ENCODE measurements around the gene CSNK1E. TPM values are rescaled to one million over a fixed set of nuclear protein-coding genes. Genes with fewer than 3 reads are reported as not detected.
A peak's percentile ranks its signal among the peaks of the same experiment; 100 is the strongest.

CSNK1E gene
- total and polyA plus RNA-seq, 2 of the 8 experiments (the other 6 are each of a cell fraction or from before 2014, with no cell fraction given), result 247 to 263 TPM

DNA sequence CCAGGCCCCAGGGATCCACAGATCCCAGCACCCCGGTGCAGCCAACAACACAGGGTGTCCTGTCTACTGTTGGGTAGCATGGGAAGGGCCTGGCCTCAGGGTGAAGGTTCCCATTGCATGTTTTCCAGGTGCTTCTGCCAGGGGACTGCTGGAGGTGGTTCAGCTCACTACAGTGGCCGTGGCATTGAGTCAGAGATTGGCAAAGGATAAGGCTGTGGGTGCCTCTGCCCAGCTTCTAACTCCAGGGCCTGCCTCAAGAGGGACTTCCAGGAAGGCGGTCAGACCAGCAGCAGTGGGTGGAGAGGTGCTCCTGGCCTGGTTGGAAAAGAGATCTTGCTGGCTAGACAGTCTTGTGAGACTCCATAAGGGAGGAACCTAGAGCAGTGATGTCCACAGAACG is 20.9 kb downstream of the CSNK1E start:
- peaks cover 7% of the 10 kb centered on the region; the same call in 1 of the 2 replicates for H3K79me1 ChIP-seq (ENCODE audit: low read depth, low read length)
- H2AFZ ChIP-seq (ENCODE audit: low read length), result no peak overlapping the region
- no peak overlapping the region for H4K8ac ChIP-seq (ENCODE audit: extremely low read depth, insufficient read depth, low read length)
- no peak overlapping the region for H4K5ac ChIP-seq (ENCODE audit: insufficient read length, low read depth, low read length)
- H2BK15ac ChIP-seq (ENCODE audit: low read length), result no peak overlapping the region
- H3K36me3 ChIP-seq (ENCODE audit: control insufficient read depth in 2 of 4, insufficient read depth in 4 of 4, low read length in 3 of 4), result peaks cover 70 to 91% (median 87%) of the 10 kb centered on the region in 4 experiments
- ChIA-PET CTCF (ENCODE audit: partially characterized antibody) (interaction anchor here (0.9 to 4.0 kb wide), 13 partner anchors 9 to 244 kb away, joined by 3 to 31 read pairs (median 5); partner anchors contain the start of gene TMEM184B), POLR2A (ENCODE audit: partially characterized antibody) (interaction anchor here (0.7 to 3.7 kb wide), 11 partner anchors 8 to 54 kb away, joined by 3 to 16 read pairs (median 4); no protein-coding TSS in a partner anchor)
- no peak overlapping the region for H3K9ac ChIP-seq (replicated peaks in 1 of 4; ENCODE audit: extremely low read depth in 1 of 4, low read depth in 3 of 4, low read length in 3 of 4)
- no peak overlapping the region for H2BK20ac ChIP-seq (ENCODE audit: low read length)
- no peak overlapping the region for H3K27ac ChIP-seq (ENCODE audit: low read depth, low read length)
- no peak overlapping the region for H3K18ac ChIP-seq (ENCODE audit: extremely low read depth, low read length)
- H3K4me1 ChIP-seq (replicated peaks in 1 of 4; ENCODE audit: control insufficient read depth in 3 of 4, insufficient read depth in 4 of 4, low read length in 3 of 4), result peaks cover 0 to 1% (median 0%) of the 10 kb centered on the region in 4 experiments; a peak in 3 of 7 replicates
- H3K23me2 ChIP-seq (ENCODE audit: low read depth, low read length), result no peaks in the 10 kb centered on the region
- no peak overlapping the region for H3K4me3 ChIP-seq (ENCODE audit: extremely low read depth in 1 of 4, insufficient read depth in 2 of 4, low read depth in 3 of 4, low read length in 4 of 4)
- no peak overlapping the region for H3K4ac ChIP-seq (replicated peaks; ENCODE audit: insufficient read length, low read depth, low read length)
- peaks cover 26 to 46% of the 10 kb centered on the region in 2 experiments for H4K20me1 ChIP-seq (replicated peaks in 1 of 2; ENCODE audit: control insufficient read depth in 1 of 2, insufficient read depth in 2 of 2, low read length in 2 of 2)
- no peak overlapping the region for H2BK120ac ChIP-seq (replicated peaks; ENCODE audit: low read depth, low read length)
- no peak overlapping the region for H2AK5ac ChIP-seq (ENCODE audit: low read depth, low read length)
- WGBS, 2 experiments (ENCODE audit: extremely low coverage in 1 of 2, insufficient coverage in 1 of 2, insufficient read length in 1 of 2, insufficient replicate concordance in 2 of 2, low coverage in 1 of 2, low lambda C conversion rate in 2 of 2, missing lambda C conversion rate in 1 of 2), result 94% methylated on average over 4 of the region's 4 CpGs; no CpG with 5 or more reads in 1 of the 2 experiments
- no peak overlapping the region for H3K14ac ChIP-seq (ENCODE audit: insufficient read length)
- H2BK5ac ChIP-seq (ENCODE audit: low read depth, low read length), result peak overlapping the region; percentile 20; the same call in 1 of the 2 replicates
- H3K79me2 ChIP-seq (ENCODE audit: control insufficient read depth in 1 of 2, insufficient read depth in 2 of 2, low read length in 2 of 2), result peaks cover 0 to 7% of the 10 kb centered on the region in 2 experiments; a peak in 1 of 4 replicates
- no peak overlapping the region for H2BK12ac ChIP-seq (ENCODE audit: low read depth, low read length)
- FAIRE-seq (no peak), DNase-seq (ENCODE audit: low read depth in 1 of 2, low spot score in 2 of 2) (no peak)
- H3K9me3 ChIP-seq (ENCODE audit: insufficient read depth in 2 of 2, low read depth in 1 of 2, low read length in 1 of 2), result no peaks in the 10 kb centered on the region
- no peak overlapping the region for H3K4me2 ChIP-seq (ENCODE audit: insufficient read depth in 1 of 2, low read depth in 2 of 2, low read length in 2 of 2)
- H3K23ac ChIP-seq (ENCODE audit: insufficient read length), result no peak overlapping the region
- no peak overlapping the region for H3K56ac ChIP-seq (replicated peaks; ENCODE audit: insufficient read length, low read depth, low read length)
- no peak overlapping the region for H4K91ac ChIP-seq (replicated peaks; ENCODE audit: insufficient read length, low read length)
- H3K27me3 ChIP-seq (replicated peaks in 1 of 4; ENCODE audit: control insufficient read depth in 3 of 4, extremely low read depth in 1 of 4, insufficient read depth in 3 of 4, low read length in 3 of 4), result no peaks in the 10 kb centered on the region
- TF ChIP-seq JUND (IDR thresholded peaks at IDR 0.05; ENCODE audit: low read length), result no peak

Data from H1 (cell line).